MG63 (cell line): Measurements from ENCODE around the gene TMEM52. TPM values are rescaled to one million over a fixed set of nuclear protein-coding genes. Genes with fewer than 3 reads are reported as not detected.

Source experiments
- DNase-seq: peaks from one replicate; pipeline ENCODE4 v3.0.0-alpha.2; 2020
- H3K27me3 ChIP-seq: fragments of 250-450 bp; sonication (Bioruptor Pico); 2 replicates; pipeline ENCODE4 v1.5.1; 2020; ENCODE audit warnings: mild to moderate bottlenecking, moderate library complexity
- H3K36me3 ChIP-seq: fragments of 250-450 bp; sonication (Bioruptor Pico); 2 replicates; pipeline ENCODE4 v1.5.1; 2020; ENCODE audit warnings: mild to moderate bottlenecking, moderate library complexity
- H3K4me3 ChIP-seq: fragments of 250-450 bp; sonication (Bioruptor Pico); 2 replicates; pipeline ENCODE4 v1.5.1; 2020; ENCODE audit warnings: mild to moderate bottlenecking, moderate library complexity
- H3K9me3 ChIP-seq: fragments of 250-450 bp; sonication (Bioruptor Pico); 2 replicates; pipeline ENCODE4 v1.5.1; 2020; ENCODE audit warnings: mild to moderate bottlenecking, moderate library complexity
- total RNA-seq: library from RNA; depleted of rRNA; stranded (reverse); fragments of >200 nt; shearing (Covaris generic); gene quantifications from 2 replicates; pipeline ENCODE4 v1.2.3, GENCODE V29; 2014; ENCODE audit warnings: low replicate concordance; rRNA removed

The TMEM52 gene
- total RNA-seq, 1 experiment from 2014 or later, result not detected

DNA sequence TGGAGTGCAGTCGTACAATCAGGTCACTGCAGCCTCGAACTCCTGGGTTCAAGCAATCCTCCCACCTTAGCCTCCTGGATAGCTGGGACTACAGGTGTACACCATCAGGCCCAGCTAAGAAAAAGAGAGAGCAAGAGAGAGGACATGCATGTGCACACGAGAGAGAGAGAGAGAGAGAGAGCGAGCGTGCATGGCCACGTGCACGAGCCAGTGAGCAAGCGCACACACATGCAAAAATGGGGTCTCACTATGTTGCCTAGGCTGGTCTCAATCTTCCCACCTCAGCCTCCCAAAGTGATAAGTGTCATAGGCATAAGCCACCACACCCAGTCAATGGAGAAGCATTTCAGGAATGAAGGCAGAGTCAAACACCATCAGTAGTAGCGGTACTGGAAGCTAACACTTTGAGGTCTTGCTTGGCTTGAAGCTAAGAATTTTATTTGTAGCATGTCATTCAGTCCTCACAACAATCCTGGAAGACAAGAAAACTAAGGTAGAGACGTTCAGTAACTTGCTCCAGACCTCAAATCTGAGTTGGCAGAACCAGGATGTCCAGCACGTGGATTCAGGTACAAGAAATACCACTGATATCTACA is 42.6 kb downstream of the TMEM52 start:
- H3K4me3 ChIP-seq, result no peak overlapping the region
- no peaks in the 10 kb centered on the region for H3K9me3 ChIP-seq
- DNase-seq, result no peak
- H3K36me3 ChIP-seq, result peaks cover 53% of the 10 kb centered on the region
- H3K27me3 ChIP-seq, result no peaks in the 10 kb centered on the region

DNA sequence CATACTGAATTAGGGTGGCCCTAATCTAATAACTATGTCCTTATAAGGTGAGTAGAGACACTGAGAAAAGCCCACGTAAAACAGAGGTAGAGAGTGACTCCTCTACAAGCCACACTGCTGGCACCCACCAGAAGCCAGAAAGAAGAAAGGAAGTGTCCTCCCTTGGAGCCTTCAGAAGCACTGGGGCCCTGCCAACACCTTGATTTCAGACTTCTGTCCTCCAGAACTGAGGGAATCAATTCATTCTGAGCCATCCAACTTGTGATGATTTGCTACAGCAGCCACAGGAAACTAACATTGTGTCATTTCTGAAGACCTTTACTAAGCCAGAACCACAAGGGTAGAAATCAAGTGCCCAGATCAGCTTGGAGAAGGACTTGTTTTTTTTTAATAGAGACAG is 43.1 kb downstream of the TMEM52 start:
- peaks cover 55% of the 10 kb centered on the region for H3K36me3 ChIP-seq
- no peak for DNase-seq
- no peaks in the 10 kb centered on the region for H3K27me3 ChIP-seq
- H3K4me3 ChIP-seq, result no peak overlapping the region
- H3K9me3 ChIP-seq, result no peaks in the 10 kb centered on the region

DNA sequence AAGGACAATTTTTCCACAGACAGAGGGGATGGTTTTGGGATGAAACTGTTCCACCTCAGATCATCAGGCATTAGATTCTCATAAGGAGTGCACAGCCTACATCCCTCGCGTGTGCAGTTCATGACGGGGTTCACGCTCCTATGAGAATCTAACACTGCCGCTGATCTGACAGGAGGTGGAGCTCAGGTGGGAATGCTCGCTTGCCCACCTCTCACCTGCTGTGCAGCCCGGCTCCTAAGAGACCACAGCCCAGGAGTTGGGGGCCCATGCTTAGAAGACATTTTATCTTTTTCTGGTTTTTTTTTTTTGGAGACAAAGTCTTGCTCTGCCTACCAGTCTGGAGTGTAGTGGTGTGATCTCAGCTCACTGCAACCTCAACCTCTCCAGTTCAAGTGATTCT is 44.2 kb downstream of the TMEM52 start:
- no peak for DNase-seq
- no peaks in the 10 kb centered on the region for H3K9me3 ChIP-seq
- no peaks in the 10 kb centered on the region for H3K27me3 ChIP-seq
- H3K36me3 ChIP-seq, result peaks cover 53% of the 10 kb centered on the region
- H3K4me3 ChIP-seq, result no peak overlapping the region

DNA sequence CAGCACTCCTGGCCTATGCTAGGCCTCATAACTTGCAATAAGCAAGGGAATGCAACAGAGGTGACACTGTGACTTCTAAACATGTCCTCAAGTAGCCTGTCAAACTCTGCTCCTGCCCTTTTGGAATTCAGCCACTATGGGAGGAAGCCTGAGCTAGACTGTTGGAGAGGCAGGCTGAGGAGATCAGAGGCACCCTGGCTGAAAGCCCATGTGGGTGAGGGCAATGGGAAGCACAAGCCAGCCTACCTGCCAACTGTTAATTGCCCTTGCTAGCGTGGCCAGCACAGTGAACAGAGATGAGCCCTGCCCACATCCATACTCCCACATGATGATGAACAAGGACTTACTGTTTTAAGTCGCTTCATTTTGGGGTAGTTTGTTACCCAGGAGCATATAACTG is 45.9 kb downstream of the TMEM52 start:
- DNase-seq, result peak; percentile 58
- no peak overlapping the region for H3K4me3 ChIP-seq
- peaks cover 57% of the 10 kb centered on the region for H3K36me3 ChIP-seq
- H3K27me3 ChIP-seq, result no peaks in the 10 kb centered on the region
- H3K9me3 ChIP-seq, result no peaks in the 10 kb centered on the region

DNA sequence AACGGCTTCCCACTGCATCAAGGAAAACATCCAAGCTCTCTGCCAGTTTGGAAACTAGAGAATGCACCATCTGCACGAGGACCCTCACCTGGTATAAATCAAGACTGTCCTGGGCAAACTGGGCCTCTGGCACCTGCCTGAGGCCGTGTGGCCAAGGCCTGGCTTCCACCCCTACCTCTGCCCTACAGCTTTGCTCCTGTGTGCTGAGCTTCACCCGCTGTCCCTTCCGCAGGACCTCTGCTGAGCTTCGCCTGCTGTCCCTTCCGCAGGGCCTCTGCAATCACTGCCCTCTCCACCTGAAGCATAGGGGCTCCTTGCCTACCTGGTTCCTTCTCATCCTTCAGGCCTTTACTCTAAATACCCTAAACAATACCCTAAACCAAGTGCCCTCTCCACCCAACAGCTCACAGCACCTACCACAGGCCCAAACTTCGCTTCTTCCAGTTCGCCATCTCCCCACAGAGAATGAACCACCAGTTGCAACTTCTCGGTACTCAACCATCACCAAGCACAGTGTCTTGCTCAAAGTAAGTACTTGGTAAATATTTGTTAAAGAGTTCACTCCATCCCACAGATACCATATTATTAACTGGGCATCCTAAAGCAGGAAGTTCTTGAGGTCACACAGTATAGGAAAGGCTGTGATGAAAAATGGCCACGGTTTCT is 46.6 kb downstream of the TMEM52 start:
- Histone ChIP-seq H3K27me3 (no peaks in the 10 kb centered on the region), H3K4me3 (no peak overlapping the region), H3K9me3 (no peaks in the 10 kb centered on the region), H3K36me3 (peaks cover 55% of the 10 kb centered on the region)
- no peak for DNase-seq

DNA sequence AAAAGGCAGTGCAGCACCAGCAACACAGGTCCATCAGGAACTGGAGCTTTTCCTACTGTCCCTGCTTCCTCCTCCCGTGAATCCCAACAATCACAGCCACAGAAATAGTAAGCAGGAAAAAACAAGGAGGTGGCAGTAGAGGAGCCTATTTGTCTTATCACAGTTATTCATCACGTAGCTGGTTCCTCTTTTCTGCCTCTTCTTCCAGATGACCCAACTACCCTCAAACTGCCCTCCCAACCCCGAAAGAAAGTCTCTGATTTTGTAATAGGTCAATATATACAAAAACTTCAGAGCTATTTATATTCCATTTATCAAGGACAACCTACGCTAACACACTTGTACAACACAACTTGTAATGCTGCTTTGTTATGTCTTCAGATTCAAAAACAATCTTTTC is 49.6 kb downstream of the TMEM52 start:
- H3K9me3 ChIP-seq, result no peaks in the 10 kb centered on the region
- H3K36me3 ChIP-seq, result peaks cover 40% of the 10 kb centered on the region
- no peak for DNase-seq
- no peaks in the 10 kb centered on the region for H3K27me3 ChIP-seq
- no peak overlapping the region for H3K4me3 ChIP-seq

Other genes with a start within 250 kb of the TMEM52 start
- 14.2 and 21.7 TPM in 2 replicates for gene SLC35E2B, start 226.5 kb downstream of the TMEM52 start, total RNA-seq
- gene CDK11A, start 194.9 kb downstream of the TMEM52 start, total RNA-seq, result 9.6 and 11.1 TPM in 2 replicates
- 37.8 and 61.4 TPM in 2 replicates for gene NADK, start 140.8 kb downstream of the TMEM52 start, total RNA-seq
- gene GNB1, start 28.2 kb downstream of the TMEM52 start, total RNA-seq, result 327 and 329 TPM in 2 replicates
- gene CALML6, start 4.0 kb downstream of the TMEM52 start, total RNA-seq, result 0.20 TPM in 1 of 2 replicates, not detected in the other
- 0.20 TPM in 1 of 2 replicates, not detected in the other for gene CFAP74, start 84.5 kb upstream of the TMEM52 start, total RNA-seq
- not detected in 2 replicates for gene GABRD, start 100.1 kb upstream of the TMEM52 start, total RNA-seq
- 5.3 and 12.2 TPM in 2 replicates for gene PRKCZ, start 131.1 kb upstream of the TMEM52 start, total RNA-seq